ENCODE data around the gene MLXIPL.
"Not testable (repeated sequence)": the region's sequence is repeated elsewhere in the genome, so short reads cannot be mapped to it uniquely, and the experiment has no call there.

The MLXIPL gene

GRCh38 chr7:73623798-73624668 lies at the start of gene MLXIPL:
TSS of gene MLXIPL (minus strand) at chr7:73624522. CDS start at chr7:73624492, 30 bp downstream.
- DNase-seq = peak; percentile 61 to 75

GRCh38 chr7:73671857-73672445 lies 47.6 kb upstream of the MLXIPL start:
- no peak for DNase-seq

GRCh38 chr7:73671322-73671661 lies 47.0 kb upstream of the MLXIPL start:
- no peak for DNase-seq

- no peak for DNase-seq
These were observed 45.6 kb upstream of the MLXIPL start for GRCh38 chr7:73669858-73670385.

DNA sequence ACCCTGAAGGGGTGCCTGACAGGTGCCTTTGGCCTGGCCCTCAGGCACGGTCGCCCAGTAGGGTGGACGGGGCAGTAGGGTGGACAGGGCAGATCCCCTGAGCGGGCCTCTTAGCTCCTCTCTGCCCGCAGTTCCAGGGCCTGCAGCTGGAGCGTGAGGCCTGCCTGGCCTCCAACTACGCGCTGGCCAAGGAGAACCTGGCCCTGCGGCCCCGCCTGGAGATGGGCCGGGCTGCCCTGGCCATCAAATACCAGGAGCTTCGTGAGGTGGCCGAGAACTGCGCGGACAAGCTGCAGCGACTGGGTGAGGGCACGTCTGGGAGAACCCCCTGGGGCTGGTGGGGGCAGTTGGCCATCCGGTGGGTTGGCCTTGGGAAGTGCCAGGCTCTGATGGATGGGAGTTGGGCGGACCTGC lies 45.0 kb upstream of the MLXIPL start:
- DNase-seq = no peak

- no peak for DNase-seq
These were observed 44.5 kb upstream of the MLXIPL start for GRCh38 chr7:73668886-73669230.

- no peak for DNase-seq
These were observed 44.0 kb upstream of the MLXIPL start for GRCh38 chr7:73668103-73668885.

DNA sequence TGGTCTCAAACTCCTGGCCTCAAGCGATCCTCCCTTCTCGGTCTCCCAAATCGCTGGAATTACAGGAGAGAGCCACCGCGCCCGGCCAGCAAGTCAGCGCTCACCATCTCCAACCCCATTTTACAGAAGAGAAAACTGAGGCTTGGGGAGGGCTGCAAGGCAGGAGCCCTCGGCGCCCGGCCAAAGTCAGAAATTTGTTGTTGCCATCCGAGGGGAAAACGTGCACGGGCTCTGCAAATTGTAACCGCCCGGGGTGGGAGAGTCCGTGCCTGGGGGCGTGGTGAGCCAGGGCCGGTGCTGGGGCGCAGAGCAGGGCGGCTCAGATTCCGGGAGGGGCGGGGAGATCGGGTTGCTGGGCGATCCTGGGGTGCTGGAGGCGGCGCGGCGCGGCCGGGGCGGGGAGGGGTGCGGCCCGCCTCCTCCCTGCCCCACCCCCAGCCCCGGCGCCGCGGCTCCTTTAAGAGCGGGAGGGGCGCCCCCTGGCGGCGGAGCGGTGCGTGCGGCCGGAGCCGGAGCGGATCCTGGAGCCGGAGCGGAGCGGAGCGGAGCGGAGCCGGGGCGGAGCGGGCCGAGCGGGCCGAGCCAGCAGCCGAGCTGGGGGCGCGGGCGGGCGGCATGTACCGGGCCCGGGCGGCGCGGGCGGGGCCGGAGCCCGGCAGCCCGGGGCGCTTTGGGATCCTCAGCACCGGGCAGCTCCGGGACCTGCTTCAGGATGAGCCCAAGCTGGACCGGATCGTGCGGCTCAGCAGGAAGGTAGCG lies 43.2 kb upstream of the MLXIPL start, which contains the start of gene VPS37D:
TSS of gene VPS37D (plus strand) at position 488 of the 759 bp plus-strand sequence. CDS start at position 616, 128 bp downstream.
- peak; percentile 95 to 96 for DNase-seq

- DNase-seq = no peak
These were observed 38.7 kb upstream of the MLXIPL start for GRCh38 chr7:73663033-73663432.

DNA sequence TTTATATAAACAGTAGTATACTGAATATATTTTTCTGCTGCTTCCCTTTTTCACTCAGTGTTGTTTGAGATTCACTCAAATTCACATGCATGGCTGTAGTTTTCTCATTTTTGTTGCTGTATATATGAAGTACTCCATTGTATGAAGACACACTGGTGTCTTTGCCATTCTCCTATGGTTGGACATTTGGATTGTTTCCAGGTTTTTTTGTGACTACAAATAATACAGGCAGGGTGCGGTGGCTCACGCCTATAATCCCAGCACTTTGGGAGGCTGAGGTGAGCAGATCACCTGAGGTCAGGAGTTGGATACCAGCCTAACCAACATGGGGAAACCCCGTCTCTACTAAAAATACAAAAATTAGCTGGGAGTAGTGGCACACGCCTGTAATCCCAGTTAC lies 36.3 kb upstream of the MLXIPL start:
- DNase-seq = not testable (repeated sequence)

DNA sequence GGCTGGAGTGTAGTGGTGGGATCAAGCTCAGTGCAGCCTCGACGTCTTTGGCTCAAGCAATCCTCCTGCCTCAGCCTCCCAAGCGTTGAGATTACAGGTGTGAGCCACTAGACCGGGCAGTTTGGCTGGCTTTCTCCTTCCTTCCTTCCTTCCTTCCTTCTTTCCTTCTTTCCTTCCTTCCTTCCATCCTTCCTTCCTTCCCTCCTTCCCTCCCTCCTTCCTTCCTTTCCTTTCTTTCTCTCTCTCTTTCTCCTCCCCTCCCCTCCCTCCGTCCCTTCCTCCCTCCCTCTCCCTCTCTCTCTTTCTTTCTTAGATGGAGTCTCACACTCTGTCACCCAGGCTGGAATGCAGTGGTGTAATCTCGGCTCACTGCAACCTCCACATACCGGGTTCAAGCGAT lies 35.7 kb upstream of the MLXIPL start:
- DNase-seq = no peak

- DNase-seq = not testable (repeated sequence)
These were observed 31.0 kb upstream of the MLXIPL start for GRCh38 chr7:73655309-73655708.

DNA sequence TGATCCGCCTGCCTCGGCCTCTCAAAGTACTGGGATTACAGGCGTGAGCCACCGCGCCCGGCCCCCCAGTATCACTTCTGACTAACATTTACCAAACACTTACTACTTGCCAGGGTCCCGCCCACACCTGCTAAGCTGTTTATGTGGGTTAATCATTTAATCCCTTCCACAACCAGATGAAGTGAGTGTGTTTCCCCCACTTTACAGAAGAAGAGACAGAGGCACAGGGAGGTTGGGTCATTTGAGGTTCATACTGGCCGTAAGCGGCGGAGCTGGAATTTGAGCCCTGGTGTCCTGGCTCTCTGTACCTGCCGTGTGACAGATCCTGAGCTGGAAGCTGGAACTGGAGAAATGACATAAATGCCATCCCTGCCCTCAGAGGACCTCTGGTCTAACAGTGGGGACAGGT lies 28.2 kb upstream of the MLXIPL start:
- DNase-seq = no peak

DNA sequence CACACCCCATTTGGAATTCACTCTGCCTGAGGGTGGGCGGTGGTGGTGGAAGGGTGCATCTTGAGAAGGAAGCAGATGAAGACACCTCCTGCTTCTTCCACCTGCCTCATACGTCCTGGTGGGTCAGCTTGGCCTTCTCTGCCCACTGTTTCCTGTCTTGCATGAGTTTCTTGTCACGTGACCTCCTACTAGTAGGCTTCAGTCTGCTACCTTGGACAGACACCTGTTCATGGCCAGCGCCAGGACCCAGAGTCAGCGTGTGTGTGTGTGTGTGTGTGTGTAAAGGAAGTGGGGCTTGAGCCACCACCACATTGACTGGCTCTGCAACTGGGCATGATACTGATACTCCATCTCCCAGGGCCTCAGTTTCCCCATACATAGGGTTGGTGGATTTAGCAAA lies 26.2 kb upstream of the MLXIPL start:
- DNase-seq = no peak

GRCh38 chr7:73649576-73649975 lies 25.3 kb upstream of the MLXIPL start:
- no peak for DNase-seq

GRCh38 chr7:73648593-73649332 lies 24.4 kb upstream of the MLXIPL start:
- DNase-seq = no peak

GRCh38 chr7:73647725-73648592 lies 23.6 kb upstream of the MLXIPL start:
- DNase-seq = peak; percentile 29 to 39

DNA sequence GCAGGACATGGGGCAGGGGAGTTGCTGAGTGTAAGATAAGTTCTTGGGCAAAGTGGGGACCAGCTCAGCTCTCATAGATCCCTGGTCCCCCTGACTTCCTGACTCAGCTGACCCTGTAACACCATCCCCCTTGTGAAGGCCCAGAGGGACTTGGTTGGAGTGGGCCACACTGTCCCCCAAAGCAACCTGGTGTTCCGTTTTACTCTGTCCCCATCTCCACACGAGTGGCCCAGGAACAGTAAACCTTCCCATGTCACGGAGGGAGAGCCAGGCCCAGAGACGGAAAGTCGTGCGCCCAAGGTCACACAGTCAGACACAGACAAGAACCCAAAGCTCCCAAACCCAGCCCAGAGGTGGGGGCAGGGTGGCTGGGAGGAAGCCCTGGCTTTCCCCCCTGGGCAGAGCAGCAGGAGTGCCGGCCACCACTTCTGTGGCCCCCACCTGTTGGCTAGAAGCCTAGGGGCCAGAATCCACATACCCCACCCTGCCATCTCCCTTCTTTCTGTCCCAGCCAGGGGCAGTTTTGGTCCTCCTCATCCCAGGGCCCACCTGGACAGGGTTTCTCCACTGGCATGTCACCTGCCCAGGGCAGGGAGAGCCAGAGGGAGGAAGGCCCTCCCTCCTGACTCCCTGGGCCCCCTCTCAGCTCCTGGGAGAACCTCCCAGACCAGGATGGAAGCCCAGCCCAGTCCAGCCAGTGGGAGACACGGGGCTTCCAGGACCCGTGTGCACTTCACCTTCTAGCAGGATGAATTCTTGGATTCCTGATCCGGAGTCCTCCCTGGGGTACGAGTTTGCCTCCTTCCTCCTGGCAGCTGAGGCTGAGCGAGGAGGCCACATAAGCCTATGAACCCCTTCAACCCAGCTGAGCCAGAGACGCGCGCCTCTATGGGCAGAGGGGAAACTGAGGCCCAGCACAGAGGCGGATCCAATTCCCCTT lies 22.7 kb upstream of the MLXIPL start:
- DNase-seq = no peak

DNA sequence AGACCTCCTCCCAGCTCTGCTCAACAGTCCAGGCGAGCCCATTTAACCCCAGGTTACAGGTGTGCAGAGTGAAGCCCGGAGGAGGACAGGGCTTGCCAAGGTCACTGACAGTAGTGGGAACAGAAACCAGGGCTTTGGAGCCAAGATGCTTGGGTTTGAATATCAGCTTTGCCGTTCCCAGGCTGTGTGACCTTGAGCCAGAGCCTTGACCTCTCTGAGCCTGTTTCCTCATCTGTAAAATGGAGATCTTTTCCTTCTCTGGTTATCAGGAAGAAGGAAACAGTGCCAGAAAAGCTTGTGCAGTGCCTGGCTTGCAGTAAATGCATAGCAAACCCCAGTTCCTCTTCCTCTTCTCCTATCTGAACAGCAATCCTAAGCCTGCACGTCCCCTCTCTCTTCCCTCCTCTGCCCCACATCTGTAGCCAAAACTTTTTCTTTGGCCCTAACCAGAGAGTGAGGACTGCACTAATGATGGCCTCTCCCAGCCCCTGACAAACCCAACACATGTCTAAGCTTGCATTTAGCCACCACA lies 21.4 kb upstream of the MLXIPL start:
- DNase-seq = no peak
